GM12874 (cell line): ENCODE measurements around the gene SLC1A4.

Experiments used
- CTCF ChIP-seq: IDR thresholded peaks from 2 replicates; pipeline ENCODE4 v1.5.1; 2011; ENCODE audit warnings: low read depth, mild to moderate bottlenecking, control low read depth, low read length, moderate library complexity; ENCODE audit not compliant: insufficient read depth

Gene SLC1A4

GRCh38 chr2:64998658-64999061 lies 9.5 kb downstream of the SLC1A4 start:
- no peak for TF ChIP-seq CTCF

- no peak for TF ChIP-seq CTCF
These were observed 10.6 kb downstream of the SLC1A4 start for GRCh38 chr2:64999754-65000153.

- no peak for TF ChIP-seq CTCF
These were observed 11.4 kb downstream of the SLC1A4 start for GRCh38 chr2:65000644-65001043.

GRCh38 chr2:65003037-65003436 lies 13.8 kb downstream of the SLC1A4 start:
- no peak for TF ChIP-seq CTCF

GRCh38 chr2:65013776-65014175 lies 24.6 kb downstream of the SLC1A4 start:
- no peak for TF ChIP-seq CTCF

GRCh38 chr2:65015731-65016130 lies 26.5 kb downstream of the SLC1A4 start:
- TF ChIP-seq CTCF, result no peak

GRCh38 chr2:65016789-65017188 lies 27.6 kb downstream of the SLC1A4 start:
- no peak for TF ChIP-seq CTCF

GRCh38 chr2:65017335-65017734 lies 28.1 kb downstream of the SLC1A4 start:
- peak; percentile 45 for TF ChIP-seq CTCF
